CD4-positive, alpha-beta T cell treated with Interleukin-4 for 1 hour (primary cell): ENCODE data around the gene H6PD.
A peak's percentile ranks its signal among the peaks of the same experiment; 100 is the strongest.

Experiments used
- DNase-seq, 2 donors: peaks; one replicate each; pipeline ENCODE4 v3.0.0-alpha.2; 2020 to 2022

The H6PD gene

GRCh38 chr1:9234223-9235095, at the start of gene H6PD:
TSS of gene H6PD (plus strand) at chr1:9234774. CDS start at chr1:9244935, 10,161 bp downstream.
- DNase-seq = peak; percentile 79

- DNase-seq = no peak
Measured at GRCh38 chr1:9186082-9186859, 48.3 kb upstream of the H6PD start.

- DNase-seq = no peak
Measured at GRCh38 chr1:9187004-9187403, 47.6 kb upstream of the H6PD start.

GRCh38 chr1:9190234-9190633, 44.3 kb upstream of the H6PD start:
- DNase-seq = no peak

- no peak for DNase-seq
Measured at GRCh38 chr1:9191231-9191630, 43.3 kb upstream of the H6PD start.

GRCh38 chr1:9192578-9193232, 41.9 kb upstream of the H6PD start:
- no peak for DNase-seq

- DNase-seq = no peak
Measured at GRCh38 chr1:9193233-9193625, 41.3 kb upstream of the H6PD start.

GRCh38 chr1:9194024-9194423, 40.5 kb upstream of the H6PD start:
- no peak for DNase-seq

- DNase-seq = no peak
Measured at GRCh38 chr1:9195651-9196050, 38.9 kb upstream of the H6PD start.

GRCh38 chr1:9196129-9197040, 38.2 kb upstream of the H6PD start:
- DNase-seq = peak; percentile 56 to 63

GRCh38 chr1:9197186-9198099, 37.1 kb upstream of the H6PD start:
- DNase-seq = no peak

- no peak for DNase-seq
Measured at GRCh38 chr1:9198538-9199361, 35.8 kb upstream of the H6PD start.

- DNase-seq = no peak
Measured at GRCh38 chr1:9200441-9200840, 34.1 kb upstream of the H6PD start.

- DNase-seq = no peak
Measured at GRCh38 chr1:9201401-9202239, 33.0 kb upstream of the H6PD start.

GRCh38 chr1:9202240-9202870, 32.2 kb upstream of the H6PD start:
- DNase-seq = no peak

GRCh38 chr1:9203511-9203982, 31.0 kb upstream of the H6PD start:
- DNase-seq = no peak

GRCh38 chr1:9204156-9204720, 30.3 kb upstream of the H6PD start:
- no peak for DNase-seq

- no peak for DNase-seq
Measured at GRCh38 chr1:9207086-9207485, 27.5 kb upstream of the H6PD start.
